Heart left ventricle (tissue), 13 donors: Measurements from ENCODE around the gene CDC42SE2.

Experiments used
- POLR2A ChIP-seq, 2 donors: fragments of 450-650 bp; IDR thresholded peaks; one replicate each; pipeline ENCODE4 v1.6.1; 2017; ENCODE audit warnings: antibody characterized with exemption in 2 of 2, mild to moderate bottlenecking in 2 of 2, moderate library complexity in 2 of 2
- TF ChIP-seq, protein P1 (sequence below), 12 donors: fragments of 200-600 bp; sonication (generic) in 4 of 12; IDR thresholded peaks; one replicate each; pipeline versions ENCODE4 v1.5.0 to v1.8.0; 2018 to 2022; ENCODE audit warnings: antibody characterized with exemption in 12 of 12, mild to moderate bottlenecking in 5 of 12
- donor health status: ischemic (EF 13 %, LVEDD 7.1; RV severe dilation, severe dysfunction).
- donor health status: DM: no; HTN: yes; CAD: no.
- donor health status: DM: no; HTN: no; CAD: no.
- donor health status: ischemic (EF 25% LVEDD 6.9; RV normal size, moderate dysfunction).
- donor health status: ischemic (EF 25% LVEDD 5.7; RV mildly dilated, moderate dysfunction).
- donor health status: ischemic (EF 35%, LVEDD 5.7; RV mildly dilated, moderate dysfunction).
- donor health status: nonischemic (EF 11% LVEDD 7.7; RV severe dilation, severe dysfunction).
- donor health status: DM: yes; HTN: yes; CAD: no.
- donor health status: PGD.
- donor health status: ischemic (EF 29% LVEDD 5.4; RV normal size, mild dysfunction).
- donor health status: nonischemic (EF 23%, LVEDD 6.1; RV moderate dilation, normal function).

DNA sequence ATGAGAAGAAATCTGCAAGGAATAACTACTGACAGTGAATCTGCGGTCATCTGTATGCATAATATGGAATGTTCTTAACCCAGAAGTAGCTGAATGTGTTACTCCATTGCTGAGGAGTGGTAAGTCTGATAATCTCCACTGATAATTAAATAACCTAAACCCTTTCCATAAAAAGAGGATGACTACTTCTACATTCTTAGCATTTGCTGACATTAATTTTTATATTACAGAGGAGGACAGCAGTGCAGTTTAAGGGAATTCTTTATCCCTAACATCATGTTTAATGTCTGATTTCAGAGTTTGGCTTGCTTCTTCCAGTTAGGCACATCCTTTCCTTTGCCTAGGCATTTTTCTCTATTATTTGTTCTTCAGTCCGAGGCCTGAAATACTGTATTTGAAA, 52.2 kb downstream of the CDC42SE2 start:
- TF ChIP-seq, protein P1, sequence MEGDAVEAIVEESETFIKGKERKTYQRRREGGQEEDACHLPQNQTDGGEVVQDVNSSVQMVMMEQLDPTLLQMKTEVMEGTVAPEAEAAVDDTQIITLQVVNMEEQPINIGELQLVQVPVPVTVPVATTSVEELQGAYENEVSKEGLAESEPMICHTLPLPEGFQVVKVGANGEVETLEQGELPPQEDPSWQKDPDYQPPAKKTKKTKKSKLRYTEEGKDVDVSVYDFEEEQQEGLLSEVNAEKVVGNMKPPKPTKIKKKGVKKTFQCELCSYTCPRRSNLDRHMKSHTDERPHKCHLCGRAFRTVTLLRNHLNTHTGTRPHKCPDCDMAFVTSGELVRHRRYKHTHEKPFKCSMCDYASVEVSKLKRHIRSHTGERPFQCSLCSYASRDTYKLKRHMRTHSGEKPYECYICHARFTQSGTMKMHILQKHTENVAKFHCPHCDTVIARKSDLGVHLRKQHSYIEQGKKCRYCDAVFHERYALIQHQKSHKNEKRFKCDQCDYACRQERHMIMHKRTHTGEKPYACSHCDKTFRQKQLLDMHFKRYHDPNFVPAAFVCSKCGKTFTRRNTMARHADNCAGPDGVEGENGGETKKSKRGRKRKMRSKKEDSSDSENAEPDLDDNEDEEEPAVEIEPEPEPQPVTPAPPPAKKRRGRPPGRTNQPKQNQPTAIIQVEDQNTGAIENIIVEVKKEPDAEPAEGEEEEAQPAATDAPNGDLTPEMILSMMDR (IDR thresholded peaks at IDR 0.05): no peak
- no peak for TF ChIP-seq POLR2A (IDR thresholded peaks at IDR 0.05)
